K562 (cell line): ENCODE data around the gene AGPAT1. TPM values are rescaled to one million over a fixed set of nuclear protein-coding genes. Genes with fewer than 3 reads are reported as not detected.

Source experiments
- ARNT ChIP-seq, 2 experiments: fragments of 450-650 bp; IDR thresholded peaks; 2 replicates each; pipeline ENCODE4 v1.6.1; 2016; ENCODE audit warnings: mild to moderate bottlenecking in 1 of 2
- ATF6 ChIP-seq: sonication (generic); formaldehyde crosslinking; IDR thresholded peaks from 2 replicates; pipeline ENCODE4 v1.4.0; 2020; ENCODE audit warnings: mild to moderate bottlenecking, missing genetic modification reagents
- CHAMP1 ChIP-seq: fragments of 450-650 bp; IDR thresholded peaks from 2 replicates; pipeline ENCODE4 v1.6.1; 2016; ENCODE audit warnings: mild to moderate bottlenecking
- ETV6 ChIP-seq, 3 experiments: fragments of 150-350 bp in 1 of 3; sonication (generic) in 1 of 3; formaldehyde crosslinking in 1 of 3; IDR thresholded peaks; 2 replicates each; pipeline versions ENCODE4 v1.6.1 to v1.8.0; 2014 to 2022; ENCODE audit warnings: borderline replicate concordance in 2 of 3, low read depth in 2 of 3, antibody characterized with exemption in 1 of 3, low read length in 1 of 3, mild to moderate bottlenecking in 1 of 3, missing genetic modification reagents in 1 of 3
- FOXP1 ChIP-seq: sonication (generic); formaldehyde crosslinking; IDR thresholded peaks from 2 replicates; pipeline ENCODE4 v1.8.0; 2022; ENCODE audit warnings: mild to moderate bottlenecking, missing genetic modification reagents
- GTF2F1 ChIP-seq: IDR thresholded peaks from 2 replicates; pipeline ENCODE4 v1.6.1; 2011; ENCODE audit warnings: low read depth, low read length, improper control_type of control experiment
- HMBOX1 ChIP-seq: sonication (generic); IDR thresholded peaks from 2 replicates; pipeline ENCODE4 v1.6.1; 2016
- HOXB6 ChIP-seq: fragments of 250-450 bp; sonication (Bioruptor Pico); IDR thresholded peaks from 2 replicates; pipeline ENCODE4 v1.5.1; 2022; ENCODE audit warnings: mild to moderate bottlenecking, borderline replicate concordance
- KLF6 ChIP-seq: fragments of 250-450 bp; sonication (Bioruptor Pico); IDR thresholded peaks from 2 replicates; pipeline ENCODE4 v1.4.0; 2020; ENCODE audit warnings: mild to moderate bottlenecking, moderate library complexity, borderline replicate concordance
- MTF1 ChIP-seq: fragments of 250-450 bp; sonication (Bioruptor Pico); IDR thresholded peaks from 2 replicates; pipeline ENCODE4 v1.9.0; 2021; ENCODE audit warnings: moderate library complexity, mild to moderate bottlenecking, inconsistent platforms, borderline replicate concordance
- MYC ChIP-seq, 2 experiments: fragments of 250-450 bp in 1 of 2; sonication (Bioruptor Pico) in 1 of 2; IDR thresholded peaks; 2 replicates each; pipeline versions ENCODE4 v1.5.1 to v1.6.1; 2012 to 2021; ENCODE audit warnings: low read depth in 2 of 2, borderline replicate concordance in 1 of 2, improper control_type of control experiment in 1 of 2, low read length in 1 of 2, mild to moderate bottlenecking in 1 of 2, moderate library complexity in 1 of 2
- NR3C1 ChIP-seq: sonication (generic); formaldehyde crosslinking; IDR thresholded peaks from 2 replicates; pipeline ENCODE4 v1.8.1; 2022; ENCODE audit warnings: missing genetic modification reagents
- SMARCE1 ChIP-seq: fragments of 450-650 bp; IDR thresholded peaks from 2 replicates; pipeline ENCODE4 v1.7.1; 2016; ENCODE audit warnings: mild to moderate bottlenecking
- SREBF2 ChIP-seq: sonication (generic); formaldehyde crosslinking; IDR thresholded peaks from 2 replicates; pipeline ENCODE4 v1.4.0; 2020; ENCODE audit warnings: mild to moderate bottlenecking, missing genetic modification reagents
- STAT5A ChIP-seq: IDR thresholded peaks from 2 replicates; pipeline ENCODE4 v1.6.1; 2012; ENCODE audit warnings: low read length, inconsistent platforms, borderline replicate concordance
- TCF7 ChIP-seq: sonication (generic); IDR thresholded peaks from 2 replicates; pipeline ENCODE4 v1.6.1; 2016; ENCODE audit warnings: antibody characterized with exemption, borderline replicate concordance
- YY1 ChIP-seq, 3 experiments: IDR thresholded peaks; 2 replicates each; pipeline ENCODE4 v1.6.1; 2011; ENCODE audit warnings: low read length in 2 of 3, mild to moderate bottlenecking in 2 of 3, moderate library complexity in 2 of 3, borderline replicate concordance in 1 of 3, control low read depth in 1 of 3, low read depth in 1 of 3; ENCODE audit not compliant: insufficient read depth in 3 of 3, insufficient replicate concordance in 2 of 3, control insufficient read depth in 1 of 3, insufficient read length in 1 of 3; ENCODE audit errors: extremely low read depth in 1 of 3
- ZNF133 ChIP-seq: fragments of 250-450 bp; sonication (Bioruptor Pico); IDR thresholded peaks from 2 replicates; pipeline ENCODE4 v1.4.0; 2020; ENCODE audit warnings: mild to moderate bottlenecking
- ZNF23 ChIP-seq: fragments of 250-450 bp; sonication (Bioruptor Pico); IDR thresholded peaks from 2 replicates; pipeline ENCODE4 v1.4.0; 2020; ENCODE audit warnings: mild to moderate bottlenecking
- ZNF253 ChIP-seq: fragments of 250-450 bp; sonication (Bioruptor Pico); conservative IDR thresholded peaks from 2 replicates; pipeline ENCODE4 v1.6.1; 2021; ENCODE audit warnings: mild to moderate bottlenecking
- ZNF436 ChIP-seq: fragments of 250-450, 450-650 bp; sonication (Bioruptor Pico); formaldehyde crosslinking; IDR thresholded peaks from 2 replicates; pipeline ENCODE4 v1.7.0; 2020; ENCODE audit warnings: mild to moderate bottlenecking
- polyA plus RNA-seq, 8 experiments: library from polyadenylated mRNA; depleted of rRNA in 4 of 8; stranded (reverse) in 5 of 8; unstranded in 3 of 8; fragments of >200 nt; fragmentation: Nextera tagmentation in 2 of 8; fragmentation: Illumina TruSeq in 1 of 8; extraction: Ambion mirVana in 2 of 8; extraction: Trizol in 1 of 8; gene quantifications; 2 replicates each; pipeline versions ENCODE4 v1.2.1 to v1.2.3, GENCODE V29; 2011 to 2014; ENCODE audit warnings: inconsistent platforms in 1 of 8, missing spikeins in 1 of 8
- total RNA-seq, 7 experiments: library from RNA; depleted of rRNA in 6 of 7; stranded (reverse); fragments of >200 nt in 6 of 7; fragmentation: Illumina TruSeq in 2 of 7; extraction: Trizol in 2 of 7; gene quantifications; 2 replicates each; pipeline versions ENCODE4 v1.2.1 to v1.2.3, GENCODE V29; 2011 to 2021; ENCODE audit warnings: low replicate concordance in 1 of 7

Gene AGPAT1
- total and polyA plus RNA-seq, 9 of the 15 experiments (the other 6 are each of a cell fraction or from before 2014, with no cell fraction given): 37.9 to 176 (median 69.4) TPM

GRCh38 chr6:32178547-32179440 lies 2.9 kb upstream of the AGPAT1 start (continued):
- TF ChIP-seq ZNF436 (CRISPR knock-in tag): no peak
- TF ChIP-seq CHAMP1: no peak
- TF ChIP-seq HOXB6 (CRISPR knock-in tag): no peak
- TF ChIP-seq ZNF253 (CRISPR knock-in tag): no peak
- TF ChIP-seq FOXP1 (CRISPR knock-in tag): no peak
- peak in 1 of 2 experiments; percentile 16; a peak in 1 of 4 replicates for TF ChIP-seq ARNT (IDR thresholded peaks at IDR 0.05)
- TF ChIP-seq NR3C1: no peak
- no peak for TF ChIP-seq ETV6 (IDR thresholded peaks at IDR 0.05; ENCODE audit: borderline replicate concordance in 1 of 2, low read depth in 2 of 2, low read length in 1 of 2)
- no peak for TF ChIP-seq ETV6 (CRISPR knock-in tag; IDR thresholded peaks at IDR 0.05; ENCODE audit: borderline replicate concordance)
- peak in 1 of 3 experiments; percentile 16 for TF ChIP-seq YY1 (IDR thresholded peaks at IDR 0.05; ENCODE audit: borderline replicate concordance in 1 of 3, control insufficient read depth in 1 of 3, extremely low read depth in 1 of 3, insufficient read depth in 3 of 3, insufficient read length in 1 of 3, insufficient replicate concordance in 2 of 3, low read depth in 1 of 3, low read length in 2 of 3)
- no peak for TF ChIP-seq MTF1 (CRISPR knock-in tag)
- TF ChIP-seq SREBF2 (CRISPR knock-in tag): no peak
- 0 out of 2 replicates have a peak, but pooled peaks have one; percentile 34 for TF ChIP-seq HMBOX1
- TF ChIP-seq ZNF133 (CRISPR knock-in tag): no peak
- TF ChIP-seq STAT5A: no peak
- TF ChIP-seq ZNF23 (CRISPR knock-in tag): no peak
- no peak for TF ChIP-seq GTF2F1
- TF ChIP-seq TCF7: no peak
- TF ChIP-seq MYC (IDR thresholded peaks at IDR 0.05; ENCODE audit: low read depth, low read length): peak; percentile 41; the same call in 1 of the 2 replicates
- no peak for TF ChIP-seq MYC (CRISPR knock-in tag; IDR thresholded peaks at IDR 0.05; ENCODE audit: borderline replicate concordance, low read depth)
- peak; percentile 36; the same call in 1 of the 2 replicates for TF ChIP-seq SMARCE1
- peak; percentile 37; the same call in 1 of the 2 replicates for TF ChIP-seq KLF6 (CRISPR knock-in tag)
- peak; percentile 80; the same call in 1 of the 2 replicates for TF ChIP-seq ATF6 (CRISPR knock-in tag)
